Inflammatory macrophage treated with lipopolysaccharide for 4 hours (primary cell): ENCODE data around the gene SGMS1.
"Not testable (repeated sequence)": the region's sequence is repeated elsewhere in the genome, so short reads cannot be mapped to it uniquely, and the experiment has no call there.

Experiments used
- DNase-seq: peaks from one replicate; pipeline ENCODE4 v3.0.0-alpha.2; 2020

SGMS1 gene

DNA sequence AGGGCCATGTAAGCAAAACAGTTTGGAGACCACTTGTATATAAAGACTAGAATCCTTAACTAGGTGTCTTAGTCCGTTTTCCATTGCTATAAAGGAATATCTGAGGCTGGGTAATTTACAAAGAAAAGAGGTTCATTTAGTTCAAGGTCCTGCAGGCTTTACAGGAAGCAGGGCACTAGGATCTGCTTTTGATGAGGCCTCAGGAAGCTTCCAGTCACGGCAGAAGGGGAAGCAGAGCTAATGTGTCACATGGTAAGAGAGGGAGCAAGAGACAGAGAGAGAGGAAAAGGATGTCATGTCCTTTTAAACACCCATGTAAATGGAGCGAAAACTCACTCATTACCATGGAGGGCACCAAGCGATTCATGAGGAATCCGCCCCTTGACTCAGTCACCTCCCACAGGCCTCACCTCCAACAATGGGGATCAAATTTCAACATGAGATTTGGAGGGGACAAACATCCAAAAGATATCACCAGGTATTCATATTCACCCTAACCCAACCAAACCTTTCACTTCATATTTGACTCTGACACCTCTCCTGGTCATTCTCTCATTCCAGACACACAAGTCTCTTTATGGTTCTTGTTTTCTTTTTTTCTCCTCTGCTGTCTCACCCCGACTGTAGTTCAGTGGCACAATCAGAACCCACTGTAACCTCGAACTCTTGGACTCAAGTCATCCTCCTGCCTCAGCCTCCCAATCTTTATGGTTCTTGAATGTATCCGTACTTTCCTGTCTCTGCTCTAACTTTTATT, 342.4 kb downstream of the SGMS1 start:
- no peak for DNase-seq

- no peak for DNase-seq
Observed at GRCh38 chr10:50280049-50280841, 343.5 kb downstream of the SGMS1 start.

- DNase-seq = no peak
Observed at GRCh38 chr10:50279489-50279888, 344.3 kb downstream of the SGMS1 start.

DNA sequence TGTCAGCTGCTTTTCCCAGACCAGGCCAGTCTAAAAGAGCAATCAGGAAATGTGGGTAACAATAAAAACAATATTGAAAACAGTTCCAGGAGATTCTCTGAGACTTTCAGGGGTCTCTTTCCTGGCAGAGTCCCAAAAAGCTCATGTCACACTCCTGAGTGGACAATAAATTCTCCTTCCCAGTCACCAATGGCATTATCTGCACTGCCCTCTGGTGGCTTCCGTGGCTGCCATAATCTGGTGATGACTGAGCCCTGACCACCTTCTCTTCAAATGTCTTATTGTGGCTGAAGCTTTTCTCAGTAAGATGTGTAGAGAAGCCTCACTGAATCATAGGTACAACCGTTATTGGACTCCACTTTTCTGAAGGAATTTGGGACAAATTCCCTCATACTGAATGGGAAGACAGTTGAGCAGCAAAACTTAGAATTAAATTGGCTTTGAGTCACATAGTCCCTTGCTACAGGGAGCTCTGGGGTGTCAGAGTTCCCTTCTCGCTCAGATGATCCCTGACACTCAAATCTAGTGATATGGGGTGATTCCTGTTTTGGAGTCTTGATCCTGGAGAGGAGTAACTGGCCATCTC, 348.0 kb downstream of the SGMS1 start:
- peak; percentile 43 for DNase-seq

- DNase-seq = no peak
Observed at GRCh38 chr10:50272531-50272930, 351.2 kb downstream of the SGMS1 start.

- DNase-seq = no peak
Observed at GRCh38 chr10:50271564-50272250, 352.0 kb downstream of the SGMS1 start.

- DNase-seq = not testable (repeated sequence)
Observed at GRCh38 chr10:50267877-50268276, 355.9 kb downstream of the SGMS1 start.

- DNase-seq = not testable (repeated sequence)
Observed at GRCh38 chr10:50262625-50263024, 361.1 kb downstream of the SGMS1 start.

DNA sequence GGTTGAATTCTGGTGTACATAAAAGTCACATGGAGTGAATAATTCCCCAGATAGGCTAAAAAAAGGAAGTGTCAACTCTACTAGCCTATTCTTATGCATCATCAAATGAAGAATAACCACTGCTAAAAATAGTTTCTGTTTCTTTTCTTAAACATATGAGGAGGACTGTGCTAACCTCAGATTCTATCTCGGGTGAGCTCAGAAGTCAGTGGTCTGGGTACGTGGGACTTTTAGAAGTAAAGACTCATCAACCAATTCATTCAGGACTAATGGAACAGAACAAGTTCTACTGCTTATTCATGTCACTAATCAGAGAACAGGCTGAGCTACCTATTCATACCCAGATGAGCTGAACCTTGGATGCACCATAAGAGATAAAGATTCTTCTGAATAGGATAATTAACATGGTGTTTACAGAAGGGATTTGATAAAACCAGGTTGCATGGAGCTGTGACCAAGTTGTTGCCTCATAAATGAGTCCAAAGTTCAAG, 362.9 kb downstream of the SGMS1 start:
- DNase-seq = peak; percentile 87
